RCC 7860 (cell line): ENCODE measurements around the gene TGDS.

Source experiments
- DNase-seq: peaks from one replicate; pipeline ENCODE4 v3.0.0-alpha.2; 2015; ENCODE audit warnings: low spot score
- FAIRE-seq: peaks from 2 replicates; lab custom pipeline; 2012; peaks lifted over from hg19 to GRCh38; lab: Jason Lieb, UNC

Gene TGDS

DNA sequence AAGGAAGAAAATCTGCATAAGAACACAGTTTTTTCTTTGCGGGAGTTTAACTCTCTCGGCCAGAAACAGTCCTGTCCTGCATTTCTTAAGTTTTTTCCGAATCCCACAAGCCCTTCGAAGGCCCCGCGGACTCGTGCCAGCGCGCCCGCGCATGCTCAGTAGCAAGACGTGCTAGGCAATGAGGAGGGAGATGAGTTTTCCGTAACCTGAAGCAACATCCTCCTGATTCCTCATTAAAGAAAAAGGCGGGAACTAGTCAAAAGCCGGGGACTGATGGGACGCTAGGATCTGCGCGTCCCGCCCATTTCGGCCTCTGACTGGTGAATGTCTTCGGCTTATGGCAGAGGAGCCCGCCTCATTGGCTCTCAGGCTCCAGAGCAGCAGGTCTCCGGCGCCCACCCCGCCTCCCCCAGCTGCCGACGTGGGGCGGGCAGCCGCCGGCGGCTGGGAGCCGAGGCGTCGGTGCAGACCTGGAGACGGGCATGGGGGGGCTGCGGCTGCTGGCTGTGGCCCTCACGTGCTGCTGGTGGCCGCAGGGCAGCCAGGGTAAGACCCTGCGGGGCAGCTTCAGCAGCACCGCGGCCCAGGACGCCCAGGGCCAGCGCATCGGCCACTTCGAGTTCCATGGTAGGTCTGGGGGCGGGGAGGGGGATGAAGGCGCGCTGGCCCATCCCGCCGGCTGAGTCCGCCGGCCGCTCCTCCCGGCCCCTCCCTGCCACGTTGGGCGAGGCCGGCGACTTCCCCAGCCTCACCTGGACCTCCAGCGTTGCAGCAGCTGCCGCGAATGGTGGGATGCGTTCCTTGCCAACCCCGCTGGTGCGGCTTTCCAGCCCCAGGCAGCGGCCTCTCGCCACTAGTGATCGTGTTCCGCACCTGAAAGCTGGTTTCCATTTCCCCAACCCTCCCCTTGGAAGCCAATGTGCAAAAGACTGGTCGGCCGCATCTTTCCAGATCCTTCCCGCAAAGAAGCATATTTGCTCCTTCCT, 5.8 kb upstream of the TGDS start, which contains the start of gene GPR180:
GPR180 (plus strand) TSS at position 412 of the 986 bp plus-strand sequence; CDS start at position 483, 71 bp downstream.
- DNase-seq (peak; percentile 98), FAIRE-seq (peak; percentile 90)

DNA sequence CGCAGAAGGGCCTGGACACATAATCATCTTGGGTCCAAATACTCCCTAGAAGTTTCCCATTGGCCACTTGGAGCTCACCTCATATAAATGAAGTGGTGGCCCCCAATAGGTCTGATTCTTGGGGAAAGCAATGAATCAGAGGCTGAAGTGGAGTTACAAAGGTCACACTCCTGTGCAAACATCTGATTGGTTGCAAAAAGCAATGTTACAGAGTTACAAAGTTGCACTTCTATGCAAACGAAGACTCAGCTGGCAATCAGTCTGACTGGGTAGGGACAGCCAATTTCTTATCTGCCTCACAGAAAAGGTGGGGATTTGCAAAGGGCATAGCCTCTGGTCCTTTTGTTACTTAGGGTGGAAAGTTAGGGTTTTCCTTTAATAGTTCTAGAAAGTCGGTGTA, 3.9 kb upstream of the TGDS start:
- no peak for DNase-seq
- FAIRE-seq, result no peak

DNA sequence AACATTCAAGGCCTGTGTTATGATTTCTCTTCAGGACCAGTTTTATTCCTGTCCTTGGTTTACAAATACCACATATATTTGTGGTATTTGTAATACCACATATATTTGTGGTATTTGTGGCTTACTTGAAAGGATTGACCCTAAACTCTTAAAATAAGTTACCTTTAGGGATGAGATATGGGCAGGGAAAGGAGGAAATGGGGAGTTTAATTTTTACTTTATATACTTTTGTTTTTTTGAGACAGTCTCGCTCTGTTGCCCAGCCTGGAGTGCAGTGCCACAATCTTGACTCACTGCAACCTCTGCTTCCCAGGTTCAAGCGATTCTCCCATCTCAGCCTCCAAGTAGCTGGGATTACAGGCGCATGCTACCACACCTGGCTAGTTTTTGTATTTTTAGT, 2.3 kb upstream of the TGDS start:
- FAIRE-seq (no peak), DNase-seq (no peak)

DNA sequence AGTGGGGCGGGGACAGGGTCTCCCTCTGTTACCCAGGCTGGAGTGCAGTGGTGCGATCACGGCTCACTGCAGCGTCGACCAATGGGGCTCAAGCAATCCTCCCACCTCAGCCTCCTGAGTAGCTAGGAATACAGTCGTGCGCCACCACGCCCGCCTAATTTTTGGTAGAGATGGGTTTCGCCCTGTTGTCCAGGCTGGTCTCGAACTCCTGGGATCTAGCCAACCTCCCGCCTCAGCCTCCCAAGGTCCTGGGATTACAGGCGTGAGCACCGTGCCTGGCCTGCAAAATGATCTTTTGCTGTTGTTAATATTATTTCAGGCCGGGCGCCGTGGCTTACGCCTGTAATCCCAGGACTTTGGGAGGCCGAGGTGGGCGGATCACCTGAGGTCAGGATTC, 621 bp upstream of the TGDS start:
- no peak for DNase-seq
- no peak for FAIRE-seq

DNA sequence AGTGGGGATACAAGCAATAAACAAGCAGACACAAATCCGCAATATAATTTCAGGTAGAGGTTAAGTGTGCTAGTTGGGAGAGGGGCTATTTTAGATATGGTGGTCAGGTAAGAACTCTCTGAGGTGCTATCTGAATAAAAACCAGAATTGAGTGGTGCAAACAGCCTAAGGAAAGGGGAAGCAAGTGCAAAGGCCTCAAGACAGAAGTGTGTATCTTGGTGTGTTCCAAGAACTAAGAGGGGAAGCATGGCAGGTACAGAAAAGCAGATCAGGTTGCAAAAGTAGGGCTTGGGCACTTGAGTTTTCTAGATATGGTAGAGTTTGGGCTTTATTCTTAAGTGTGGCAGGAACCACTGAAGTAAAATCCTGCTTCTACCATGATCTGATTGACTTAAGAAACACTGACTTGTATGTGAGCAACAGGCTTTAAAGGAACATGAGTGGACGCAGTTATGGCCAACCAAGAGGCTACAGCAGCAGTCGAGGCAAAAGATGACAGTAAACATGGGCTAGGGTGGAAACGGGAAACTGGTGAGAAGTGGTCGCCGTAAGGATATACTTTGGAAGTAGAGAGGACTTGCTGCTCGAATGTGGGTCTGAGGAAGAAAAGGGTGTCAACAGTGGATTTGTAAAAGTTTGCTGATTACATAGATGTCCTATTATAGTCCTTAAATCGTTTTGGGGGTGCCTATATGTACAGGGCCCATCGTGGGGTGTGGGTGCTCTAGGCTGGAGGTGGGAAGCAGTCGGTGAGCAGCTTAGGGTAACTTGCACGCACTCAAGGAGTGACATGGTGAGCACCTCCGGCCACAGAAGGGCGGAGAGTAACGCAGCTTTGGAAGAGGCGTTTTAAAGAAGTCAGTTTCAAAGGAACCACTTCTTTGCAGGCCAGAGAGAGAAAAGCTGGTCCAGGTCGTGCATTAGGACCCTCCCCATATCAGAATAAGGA, 677 bp downstream of the TGDS start:
- no peak for DNase-seq
- no peak for FAIRE-seq

DNA sequence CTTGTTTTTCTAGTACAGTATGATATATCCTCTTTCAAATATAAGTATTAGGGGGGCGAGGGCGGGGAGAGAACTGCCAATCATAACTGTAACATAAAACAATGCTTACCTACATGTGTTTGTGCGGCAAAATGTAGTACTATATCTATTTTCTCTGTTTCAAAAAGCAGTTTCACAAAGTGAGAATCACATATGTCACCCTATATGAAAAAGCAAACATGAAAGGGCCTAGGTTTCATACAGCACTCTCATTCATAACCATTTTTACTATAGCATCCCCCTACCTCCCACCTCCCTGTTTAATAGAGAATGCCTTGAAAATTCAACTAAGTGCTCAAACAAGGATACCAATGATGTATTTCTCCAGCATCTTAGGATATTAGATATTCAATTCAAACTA, 5.2 kb downstream of the TGDS start:
- DNase-seq (no peak), FAIRE-seq (no peak)

DNA sequence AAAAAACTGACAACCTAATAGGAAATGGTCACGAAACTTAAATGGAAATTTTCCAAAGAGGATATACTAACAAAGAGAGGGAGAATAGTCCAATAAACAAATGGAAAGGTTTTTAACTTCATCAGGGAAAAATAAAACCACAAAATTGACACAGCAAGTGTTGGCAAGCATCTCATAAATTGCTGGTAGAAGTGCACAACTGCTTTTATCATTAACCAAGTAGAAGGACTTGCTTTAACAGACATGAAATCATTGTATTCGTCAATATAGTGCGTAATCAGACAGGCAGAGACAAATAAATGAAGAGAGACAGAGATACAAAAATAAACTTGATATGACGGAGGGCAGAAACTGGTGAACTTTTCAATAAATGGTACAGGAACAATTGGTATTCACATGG, 7.4 kb downstream of the TGDS start:
- FAIRE-seq, result no peak
- no peak for DNase-seq

DNA sequence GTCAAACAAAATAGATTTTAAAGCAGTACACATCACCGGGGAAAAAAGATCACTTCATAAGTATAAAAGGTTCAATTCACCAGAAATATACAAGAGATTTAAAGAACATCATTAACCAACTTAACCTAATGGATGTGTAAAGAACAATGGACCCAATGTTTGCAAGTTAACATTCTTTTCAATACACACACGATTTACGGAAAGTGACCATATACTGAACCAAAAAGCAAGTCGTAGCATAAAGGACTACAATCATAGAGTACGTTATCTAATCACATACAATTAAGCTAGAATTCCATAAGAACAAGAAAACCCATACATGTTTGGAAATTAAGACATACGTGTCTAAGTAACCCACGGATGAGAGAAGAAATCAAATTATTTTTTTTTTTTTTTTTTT, 9.6 kb downstream of the TGDS start:
- no peak for DNase-seq
- FAIRE-seq, result no peak

DNA sequence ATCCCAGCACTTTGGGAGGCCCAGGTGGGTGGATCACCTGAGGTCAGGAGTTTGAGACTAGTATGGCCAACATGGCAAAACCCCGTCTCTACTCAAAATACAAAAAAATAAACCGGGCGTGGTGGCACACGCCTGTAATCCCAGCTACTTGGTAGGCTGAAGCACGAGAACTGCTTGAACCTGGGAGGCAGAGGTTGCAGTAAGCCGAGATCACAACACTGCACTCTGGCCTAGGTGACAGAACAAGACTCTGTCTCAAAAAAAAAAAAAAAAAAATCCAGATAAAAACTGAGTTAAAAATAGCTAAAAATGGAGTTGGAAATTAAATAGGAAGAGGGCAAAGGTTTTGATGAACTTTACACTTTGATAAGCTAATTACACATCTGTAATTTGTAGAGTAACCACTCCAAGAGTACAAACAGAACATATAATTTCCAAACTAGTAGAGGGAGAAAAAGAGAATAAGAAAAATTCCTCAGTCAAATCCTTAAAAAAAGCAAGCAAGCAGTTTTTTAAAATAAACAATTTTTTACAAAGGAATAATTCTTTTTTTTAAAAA, 10.3 kb downstream of the TGDS start:
- DNase-seq, result no peak
- FAIRE-seq, result no peak

DNA sequence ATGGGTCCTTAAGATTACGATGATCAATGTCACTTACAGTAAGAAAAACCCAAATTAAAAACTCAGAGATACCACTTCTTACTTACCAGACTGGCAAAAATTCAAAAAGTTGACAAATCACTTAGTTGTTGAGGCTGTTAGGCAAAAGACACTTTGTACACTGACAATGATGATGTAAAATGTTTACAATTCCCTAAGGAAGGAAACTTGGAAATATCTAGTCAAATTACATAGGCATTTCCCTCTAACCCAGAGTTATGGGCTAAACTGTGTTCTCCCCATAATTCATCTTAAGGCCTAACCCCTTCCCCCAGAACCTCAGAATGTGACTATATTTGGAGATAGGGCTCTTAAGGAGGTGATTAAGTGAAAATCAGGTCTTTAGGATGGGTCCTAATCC, 12.0 kb downstream of the TGDS start:
- FAIRE-seq (no peak), DNase-seq (no peak)

DNA sequence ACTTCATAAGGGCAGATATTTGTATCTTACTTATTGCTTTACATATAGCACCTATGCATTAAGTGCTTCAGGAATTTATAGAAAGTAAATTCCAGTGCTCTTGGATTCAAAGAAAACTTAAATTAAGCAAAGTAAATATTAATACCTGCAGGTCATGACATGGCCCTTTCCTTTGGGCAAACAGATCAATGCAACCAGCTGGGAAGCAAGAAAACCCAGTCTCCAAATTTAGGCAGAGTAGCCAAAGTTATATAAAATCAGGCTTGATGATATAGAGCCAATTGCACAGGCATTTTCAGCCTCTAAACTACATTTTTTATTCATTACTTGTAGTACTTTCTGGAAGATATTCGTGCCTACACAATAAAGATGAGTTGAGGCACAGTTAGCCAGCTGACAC, 16.9 kb downstream of the TGDS start:
- no peak for DNase-seq
- FAIRE-seq, result no peak

DNA sequence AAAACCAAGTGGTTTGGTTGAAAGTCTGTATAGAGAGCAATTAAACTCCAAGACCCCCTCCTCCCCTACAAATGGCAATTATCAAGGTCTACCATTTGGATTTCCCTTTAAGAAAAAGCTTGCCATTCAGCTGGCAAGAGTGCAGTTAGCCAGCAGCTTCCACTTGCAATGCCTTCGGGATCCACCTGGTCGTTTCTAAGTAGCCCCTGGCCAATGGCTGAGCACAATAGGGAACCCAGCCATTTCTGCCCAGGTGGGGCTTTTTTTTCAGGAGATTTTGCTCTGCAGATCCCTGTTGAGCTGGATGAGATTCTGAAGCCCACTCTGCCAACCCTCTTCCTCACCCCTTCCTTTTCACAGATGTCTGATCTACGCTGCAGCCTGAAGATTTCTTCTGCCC, 26.3 kb downstream of the TGDS start:
- DNase-seq (no peak), FAIRE-seq (no peak)

DNA sequence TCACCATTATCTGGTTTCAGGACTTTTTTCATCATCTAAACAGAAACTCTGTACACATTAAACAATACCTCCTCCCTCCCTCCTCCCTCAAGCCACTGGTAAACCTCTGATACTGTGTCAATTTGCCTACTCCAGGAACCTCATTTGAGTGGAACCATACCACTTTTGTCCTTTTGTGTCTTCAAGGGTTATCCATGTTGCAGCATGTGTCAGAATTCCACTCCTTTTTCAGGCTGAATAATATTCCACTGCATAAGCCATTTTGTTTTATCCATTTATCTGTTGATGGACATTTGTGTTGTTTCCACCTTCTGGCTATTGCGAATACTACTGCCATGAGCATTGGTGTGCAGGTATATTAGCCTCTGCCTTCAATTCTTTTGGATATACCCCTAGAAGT, 27.5 kb downstream of the TGDS start:
- DNase-seq, result no peak
- no peak for FAIRE-seq

DNA sequence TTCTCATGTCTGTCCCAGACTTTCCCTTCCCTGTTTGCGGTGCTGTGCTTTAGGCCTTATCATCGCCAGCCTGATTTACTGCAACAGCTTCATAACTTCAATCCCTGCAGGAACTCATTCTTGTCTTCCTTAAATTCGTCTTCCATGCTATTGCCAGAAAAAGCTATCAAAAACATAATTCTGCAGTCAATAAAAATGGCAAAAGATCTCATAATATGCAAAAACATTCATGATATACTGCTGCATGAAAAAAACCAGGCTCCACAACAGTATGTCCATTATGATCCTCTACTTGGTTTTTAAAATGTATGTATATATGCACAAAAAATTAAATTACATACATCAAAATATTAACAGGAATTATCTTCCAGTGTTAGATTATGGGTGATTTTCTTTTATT, 28.4 kb downstream of the TGDS start:
- DNase-seq (no peak), FAIRE-seq (no peak)

DNA sequence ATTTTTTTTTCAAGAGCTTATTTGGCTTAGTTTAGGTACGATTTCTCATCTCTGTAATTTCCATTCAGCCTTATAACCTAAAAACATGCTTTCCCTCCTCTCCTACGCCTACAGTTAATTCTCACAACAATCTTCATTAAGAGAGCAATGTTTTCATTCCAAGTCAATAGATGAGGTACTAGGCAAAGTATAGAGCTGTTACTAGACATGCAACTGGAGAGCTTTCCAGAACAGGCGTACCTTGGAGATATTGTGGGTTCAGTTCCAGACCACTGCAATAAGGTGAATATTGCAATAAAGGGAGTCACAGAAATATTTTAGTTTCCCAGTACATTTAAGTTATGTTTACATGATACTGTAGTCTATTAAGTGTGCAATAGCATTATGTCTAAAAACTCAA, 34.8 kb downstream of the TGDS start:
- FAIRE-seq (no peak), DNase-seq (no peak)

DNA sequence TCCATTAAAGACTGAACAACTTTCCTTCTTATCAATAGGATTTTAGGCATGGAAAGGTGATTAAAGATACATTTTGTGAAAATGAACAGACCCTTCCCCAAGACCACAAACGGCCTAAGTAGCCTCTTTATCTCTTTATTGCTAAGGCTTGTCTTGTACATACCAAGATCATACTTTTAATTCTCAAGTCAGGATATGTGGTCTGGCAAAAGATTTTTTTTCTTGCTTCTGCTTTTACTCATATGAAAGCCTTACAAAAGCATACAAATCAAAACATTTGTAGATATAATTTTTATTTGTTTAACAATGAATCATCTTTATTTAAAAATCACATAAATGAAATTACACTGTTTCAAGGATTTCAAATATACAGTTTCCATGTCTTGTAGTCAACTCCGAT, 35.8 kb downstream of the TGDS start:
- DNase-seq, result no peak
- FAIRE-seq, result no peak

DNA sequence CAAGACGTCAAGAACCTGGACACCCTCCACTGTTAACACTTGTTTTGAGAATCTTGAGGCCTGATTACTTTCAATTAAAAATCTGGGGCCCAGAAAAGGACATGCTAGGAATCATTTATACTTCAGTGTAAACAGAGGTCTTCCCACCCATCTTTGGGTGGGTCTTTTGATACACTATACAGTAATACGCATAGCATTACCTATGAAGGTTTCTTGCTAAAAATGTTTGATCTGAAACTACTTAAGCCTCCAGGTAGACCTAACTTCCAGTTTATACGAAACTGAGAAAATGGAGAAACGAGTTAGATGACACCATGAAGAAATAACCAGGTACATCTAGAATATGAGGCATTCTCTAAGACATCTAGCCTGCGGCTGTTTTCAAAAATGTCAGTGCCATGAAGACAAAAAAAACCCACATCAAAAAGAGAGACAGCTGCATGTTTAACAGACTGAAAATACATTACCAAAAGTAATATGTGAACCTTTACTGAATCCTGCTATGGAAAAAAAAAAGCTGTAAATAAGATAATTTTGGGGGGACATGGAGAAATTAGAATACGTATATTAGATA, 36.6 kb downstream of the TGDS start:
- no peak for DNase-seq
- FAIRE-seq, result no peak

DNA sequence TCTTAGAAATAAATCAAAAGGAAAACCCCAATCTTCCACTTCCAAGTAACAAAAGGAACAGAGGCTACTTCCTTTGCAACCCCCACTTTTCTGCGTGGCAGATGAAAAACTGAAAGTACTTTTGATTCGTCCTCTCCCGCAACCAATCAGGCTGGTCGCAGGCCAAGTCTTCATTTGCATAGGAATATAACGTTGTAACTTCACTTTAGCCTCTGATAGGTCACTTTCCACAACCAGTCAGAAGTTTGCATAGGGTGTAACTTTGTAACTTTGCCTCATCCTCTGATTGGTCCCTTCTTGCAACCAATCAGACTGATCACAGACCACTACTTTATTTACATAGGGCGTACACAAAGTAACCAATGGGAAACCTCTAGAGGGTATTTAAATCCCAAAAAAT, 37.2 kb downstream of the TGDS start:
- DNase-seq (no peak), FAIRE-seq (no peak)

DNA sequence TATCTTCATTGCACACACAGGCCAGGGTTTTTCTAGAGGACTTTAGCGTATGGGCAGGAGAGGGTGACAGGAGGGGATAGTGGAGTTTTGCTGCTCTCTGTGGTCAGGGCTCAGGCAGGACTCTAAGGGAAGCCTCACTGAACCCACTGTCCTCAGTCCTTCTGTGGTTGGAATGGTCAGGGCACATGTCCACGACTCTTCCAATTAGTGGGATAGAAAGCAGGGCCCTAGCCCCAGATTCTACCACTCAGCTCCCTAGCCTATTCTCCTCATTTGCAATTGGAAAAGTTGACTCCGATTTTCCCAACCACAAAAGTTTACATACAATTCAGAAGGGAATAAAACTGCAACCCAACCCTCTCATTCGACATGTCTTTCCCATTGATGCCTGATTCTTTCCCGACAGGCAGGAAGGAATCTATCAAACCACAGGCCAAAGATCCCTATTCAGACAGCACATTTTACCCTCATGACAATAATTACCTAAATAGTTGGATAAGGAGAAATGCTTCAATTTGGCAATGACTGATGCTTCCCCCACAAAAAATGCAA, 38.2 kb downstream of the TGDS start:
- FAIRE-seq (no peak), DNase-seq (no peak)

DNA sequence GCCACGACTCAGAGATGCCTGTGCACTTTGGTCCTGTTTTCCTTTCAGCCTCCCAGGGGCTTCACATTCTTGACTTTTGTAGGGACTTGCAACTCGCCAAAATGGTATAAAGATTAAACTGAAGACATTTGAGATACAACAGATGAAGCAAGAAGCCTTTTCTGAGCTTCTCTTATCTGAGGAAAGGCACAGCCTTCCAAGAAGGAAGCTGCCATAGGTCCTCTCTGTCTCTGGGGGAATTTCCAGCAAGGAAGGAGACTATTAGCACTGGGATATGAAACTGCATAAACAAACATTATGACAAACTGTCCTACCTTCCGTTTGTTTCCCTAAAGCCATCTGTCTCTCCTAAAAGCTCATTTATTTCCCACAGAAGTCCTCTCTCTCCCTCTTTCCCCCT, 39.3 kb downstream of the TGDS start:
- FAIRE-seq, result no peak
- no peak for DNase-seq

DNA sequence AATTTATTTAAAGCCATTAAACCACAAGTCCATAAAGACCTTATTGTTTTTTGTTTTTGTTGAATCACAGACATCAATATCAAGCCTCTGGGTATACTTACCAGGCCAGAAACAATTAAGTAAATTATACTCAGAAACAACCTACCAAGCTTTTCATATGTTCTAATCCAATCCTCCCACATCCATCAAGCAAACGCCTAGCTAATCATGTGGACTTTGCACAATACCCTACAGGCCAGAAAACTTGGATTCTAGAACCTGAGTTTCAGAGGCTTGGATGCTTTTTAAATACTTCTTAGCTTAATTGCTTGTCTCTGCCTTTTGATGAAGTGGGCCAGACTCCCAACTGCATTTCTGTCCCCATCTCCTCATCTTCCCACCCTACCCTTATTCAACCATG, 39.9 kb downstream of the TGDS start:
- FAIRE-seq (no peak), DNase-seq (no peak)
